Stimulated activated CD4-positive, alpha-beta T cell treated with anti-CD3 and anti-CD28 coated beads, Interleukin-2, amount 100 ng/mL, for 4 hours (primary cell): ENCODE data around the gene CFAP46.
"Not testable (repeated sequence)": the region's sequence is repeated elsewhere in the genome, so short reads cannot be mapped to it uniquely, and the experiment has no call there.

Experiments used
- DNase-seq: peaks from one replicate; pipeline ENCODE4 v3.0.0-alpha.2; 2020; ENCODE audit warnings: low read depth

The CFAP46 gene

DNA sequence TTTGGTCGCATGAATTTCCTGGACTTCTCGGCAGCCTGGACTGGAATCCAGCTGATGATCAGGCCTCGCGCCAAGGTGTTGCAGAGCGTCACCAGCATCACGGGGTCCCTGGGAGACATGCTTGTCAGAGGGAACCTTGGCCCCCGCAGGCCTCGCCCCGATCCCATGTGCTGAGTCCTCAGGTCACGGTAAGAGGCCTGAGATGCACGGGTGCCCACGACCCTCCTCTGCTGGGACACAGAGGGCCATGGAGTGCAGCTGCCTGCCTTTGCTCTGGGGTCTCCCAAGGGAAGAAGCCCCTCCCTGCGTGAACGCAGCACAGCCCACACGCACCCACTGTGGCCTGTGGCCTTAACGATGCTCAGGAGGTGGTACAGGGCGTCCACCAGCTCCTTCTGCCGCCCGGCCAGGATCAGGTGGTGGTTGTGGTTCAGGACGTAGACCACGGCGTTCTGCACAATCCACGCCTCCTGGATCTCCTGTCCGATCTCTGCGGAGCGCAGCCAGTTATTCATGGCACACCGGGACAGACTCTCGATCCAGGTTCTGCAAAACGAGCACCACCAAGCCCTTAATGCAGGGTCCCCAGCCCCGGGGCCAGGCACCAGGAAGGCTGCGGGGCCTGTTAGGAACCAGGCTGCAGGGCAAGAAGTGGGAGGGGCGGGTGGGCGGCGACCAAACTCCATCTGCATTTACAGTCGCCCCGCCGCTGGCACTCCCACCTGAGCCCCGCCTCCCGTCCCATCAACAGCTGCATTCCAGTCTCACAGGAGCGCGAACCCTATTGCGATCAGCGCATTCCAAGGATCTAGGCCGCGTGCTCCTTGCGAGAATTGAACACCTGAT is 29.4 kb downstream of the CFAP46 start:
- DNase-seq, result no peak

DNA sequence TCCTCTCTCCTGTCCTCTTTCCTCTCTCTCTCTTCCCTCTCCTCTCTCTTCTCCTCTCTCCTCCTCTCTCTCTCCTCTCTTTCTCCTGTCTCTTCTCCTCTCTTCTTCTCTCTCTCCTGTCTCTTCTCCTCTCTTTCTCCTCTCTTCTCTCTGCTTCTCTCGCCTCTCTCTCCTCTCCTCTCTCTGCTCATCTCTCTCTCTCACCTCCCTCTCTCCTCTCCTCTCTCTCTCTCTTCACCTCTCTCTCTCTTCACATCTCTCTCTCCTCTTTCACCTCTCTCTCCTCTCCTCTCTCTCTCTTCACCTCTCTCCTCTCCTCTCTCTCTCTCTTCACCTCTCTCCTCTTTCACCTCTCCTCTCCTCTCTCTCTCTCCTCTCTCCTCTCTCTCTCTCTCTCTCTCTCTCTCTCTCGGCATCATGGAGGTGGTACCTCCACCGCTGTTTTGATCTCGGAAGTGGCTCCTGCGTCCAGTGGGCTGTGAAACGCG is 30.1 kb downstream of the CFAP46 start:
- DNase-seq, result no peak

DNA sequence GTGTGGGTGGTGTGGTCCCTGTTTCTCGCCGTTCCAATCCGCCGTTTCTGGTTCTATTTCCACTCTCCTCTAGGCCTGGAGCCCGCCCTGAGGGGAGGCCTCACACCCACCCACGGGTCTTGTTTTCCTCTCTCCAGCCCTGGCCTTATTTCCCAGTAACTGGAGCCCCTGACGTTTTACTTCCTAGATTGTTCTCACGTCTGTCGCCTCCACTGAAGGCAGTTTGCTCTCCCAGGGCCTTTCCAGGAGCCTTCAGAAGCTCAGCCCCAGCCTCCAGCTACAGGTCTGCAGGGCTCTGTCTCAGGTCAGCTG is 30.6 kb downstream of the CFAP46 start:
- DNase-seq, result no peak

DNA sequence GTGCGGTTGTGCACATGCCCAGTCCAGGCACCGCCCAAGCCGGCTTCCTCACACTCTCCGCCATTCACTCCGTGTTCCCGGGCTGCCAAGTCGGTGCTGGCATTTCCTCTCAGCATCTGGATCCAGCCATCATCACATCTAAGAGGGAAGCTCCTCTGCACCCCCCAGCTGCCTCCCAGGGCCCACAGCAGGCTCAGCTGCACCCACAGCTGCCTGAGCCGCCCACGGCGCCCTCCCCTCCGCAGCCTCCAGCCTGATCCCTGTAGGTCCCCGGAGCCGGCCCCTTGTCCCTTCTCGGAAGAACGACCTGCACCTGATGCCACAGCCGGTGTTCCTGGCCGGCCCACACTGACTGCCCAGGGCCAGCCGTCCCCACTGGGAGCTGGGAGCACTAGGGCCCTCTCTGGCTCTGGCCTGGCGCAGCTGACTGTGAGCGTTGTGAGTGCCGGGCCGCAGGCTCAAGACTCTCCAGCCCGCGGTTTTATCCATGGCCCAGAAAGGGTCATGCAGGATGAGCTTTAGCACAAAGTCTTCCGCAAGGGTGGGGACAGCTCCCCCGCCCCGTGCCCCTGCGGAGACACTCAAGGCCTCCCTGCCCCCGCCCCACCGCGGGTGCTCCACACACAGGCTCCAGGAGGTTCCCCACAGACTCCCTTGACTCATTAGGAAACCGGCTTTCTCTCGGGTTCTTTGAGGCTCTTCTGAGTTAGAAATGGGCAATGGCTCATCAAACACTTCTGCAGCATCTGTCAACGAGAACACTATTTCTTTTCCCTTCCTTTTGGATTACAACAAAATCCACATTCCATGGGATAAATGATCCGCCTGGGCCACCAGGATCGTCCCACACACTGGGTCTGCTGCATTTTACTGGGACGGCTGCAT is 31.2 kb downstream of the CFAP46 start:
- no peak for DNase-seq

DNA sequence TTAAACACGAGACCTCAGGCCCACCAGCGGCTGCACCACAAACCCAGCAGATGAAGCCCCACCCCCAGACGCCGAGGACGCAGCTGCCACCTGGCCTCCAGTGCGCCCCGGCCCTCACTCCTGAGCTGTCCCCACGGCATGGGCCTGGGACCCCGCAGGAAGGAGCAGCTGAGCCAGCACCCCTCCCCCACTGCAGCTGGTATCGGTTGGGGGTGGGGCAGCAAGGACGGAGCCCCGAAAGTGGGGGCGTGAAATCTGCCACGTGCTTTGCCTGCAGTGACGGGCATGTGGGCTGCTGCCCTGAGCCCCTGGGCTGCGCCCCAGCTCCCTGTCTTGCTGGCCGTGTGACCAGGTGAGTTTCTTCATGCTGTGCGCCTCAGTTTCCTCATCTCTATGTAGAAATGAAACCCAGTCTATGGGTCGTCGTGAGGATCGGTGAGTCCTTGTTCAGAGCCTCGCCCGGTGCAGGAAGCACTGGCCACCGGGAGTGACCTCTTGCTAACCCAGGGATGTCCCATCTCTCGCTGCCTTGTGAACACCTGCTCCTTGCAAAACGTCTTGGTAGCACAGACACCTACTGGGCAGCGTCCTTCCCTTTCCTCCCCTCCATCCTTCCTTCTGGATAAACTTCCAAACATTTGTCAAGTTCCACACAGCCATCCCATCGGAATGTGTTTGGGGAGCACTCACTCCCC is 32.0 kb downstream of the CFAP46 start:
- no peak for DNase-seq

DNA sequence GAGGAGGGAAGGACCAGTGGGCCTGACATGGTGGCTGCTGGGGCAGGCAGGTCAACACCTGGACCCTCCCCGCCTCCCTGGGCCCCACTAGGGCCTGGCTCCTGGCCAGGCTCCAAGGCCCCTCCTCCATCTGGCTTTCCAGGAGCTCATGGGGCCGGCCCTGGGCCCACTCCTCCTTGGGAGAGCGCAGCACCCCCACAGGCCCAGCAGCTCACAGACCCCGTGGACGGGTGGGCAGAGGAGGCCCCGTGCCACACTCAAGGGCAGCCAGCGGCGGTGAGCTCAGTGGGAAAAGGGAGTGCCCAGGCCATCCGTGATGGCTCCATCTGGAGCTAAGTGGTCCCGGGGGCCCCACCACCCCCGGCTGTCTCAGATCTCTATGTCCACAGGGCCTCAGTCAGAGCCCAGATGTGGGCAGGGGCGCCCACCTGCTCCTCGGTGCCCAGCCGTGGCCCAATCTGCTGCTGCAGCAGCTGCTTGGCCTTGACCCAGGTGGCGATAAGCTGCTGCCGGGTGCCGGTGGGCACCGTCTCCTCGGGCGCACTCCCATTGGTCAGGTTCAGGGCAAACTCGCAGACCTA is 32.8 kb downstream of the CFAP46 start:
- no peak for DNase-seq

DNA sequence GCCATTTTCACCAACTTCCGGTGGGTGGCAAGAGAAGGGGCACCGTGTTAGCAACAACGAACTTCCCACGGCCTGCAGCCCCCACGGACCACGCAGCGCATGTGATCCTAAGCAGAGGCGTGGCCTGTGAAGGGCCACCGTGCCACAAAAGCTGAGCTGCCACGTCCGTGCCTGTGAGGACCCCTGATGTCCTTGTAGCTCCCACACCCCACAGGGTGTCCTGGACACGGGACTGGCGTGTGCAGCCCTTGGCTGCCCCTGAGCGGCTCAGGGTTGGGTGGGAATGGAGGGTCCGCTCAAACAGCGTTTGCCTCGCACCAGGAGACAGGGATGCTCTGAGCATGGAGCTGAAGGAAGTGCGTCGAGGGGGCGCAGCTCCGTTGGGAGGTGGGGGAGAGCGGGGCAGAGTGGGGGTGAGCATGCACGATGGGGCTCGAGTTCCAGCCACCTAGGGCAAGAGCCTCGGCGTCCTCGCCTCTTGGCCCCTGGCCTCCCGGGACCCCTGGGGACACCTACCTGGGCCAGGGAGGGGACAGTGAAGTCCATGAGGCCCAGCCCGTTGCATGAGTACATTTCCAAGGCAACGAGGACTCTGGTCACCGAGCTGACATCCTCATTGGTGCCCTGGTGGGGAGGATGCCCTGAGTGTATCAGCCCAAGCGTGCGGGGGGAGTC is 33.6 kb downstream of the CFAP46 start:
- no peak for DNase-seq

DNA sequence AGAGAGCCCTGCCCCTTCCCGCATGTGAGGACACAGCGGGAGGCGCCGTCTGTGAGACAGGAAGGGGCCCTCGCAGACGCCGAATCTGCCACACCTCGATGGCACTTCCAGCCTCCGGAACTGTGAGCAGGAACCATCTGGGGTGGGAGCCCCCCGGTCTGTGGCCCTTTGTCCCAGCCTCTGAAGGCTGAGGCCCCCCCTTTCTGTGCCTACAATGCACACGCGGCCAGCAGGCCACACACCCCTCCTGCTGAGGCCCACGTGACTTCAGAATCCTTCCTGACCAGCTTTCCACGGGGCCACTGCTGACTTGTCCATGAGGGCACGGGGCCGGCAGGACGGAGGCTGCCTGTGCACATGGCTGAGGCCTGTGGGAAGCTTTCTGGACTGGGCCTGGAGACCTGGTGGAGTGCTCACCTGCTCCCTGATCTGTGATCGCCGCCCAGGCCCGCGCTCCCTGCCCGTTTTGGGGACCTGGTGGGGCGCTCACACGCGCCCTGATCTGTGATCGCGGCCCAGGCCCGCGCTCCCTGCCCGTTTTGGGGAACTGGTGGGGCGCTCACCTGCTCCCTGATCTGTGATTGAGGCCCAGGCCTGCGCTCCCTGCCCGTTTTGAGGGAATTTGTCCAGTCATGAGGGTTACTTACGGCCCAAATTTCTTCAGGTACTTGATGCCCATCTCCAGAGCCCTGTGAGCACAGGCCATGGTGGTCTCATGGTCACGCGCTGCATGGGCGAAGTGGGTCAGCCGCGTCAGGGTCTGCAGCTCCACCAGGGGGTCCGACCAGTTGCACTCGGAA is 34.3 kb downstream of the CFAP46 start:
- DNase-seq, result no peak

DNA sequence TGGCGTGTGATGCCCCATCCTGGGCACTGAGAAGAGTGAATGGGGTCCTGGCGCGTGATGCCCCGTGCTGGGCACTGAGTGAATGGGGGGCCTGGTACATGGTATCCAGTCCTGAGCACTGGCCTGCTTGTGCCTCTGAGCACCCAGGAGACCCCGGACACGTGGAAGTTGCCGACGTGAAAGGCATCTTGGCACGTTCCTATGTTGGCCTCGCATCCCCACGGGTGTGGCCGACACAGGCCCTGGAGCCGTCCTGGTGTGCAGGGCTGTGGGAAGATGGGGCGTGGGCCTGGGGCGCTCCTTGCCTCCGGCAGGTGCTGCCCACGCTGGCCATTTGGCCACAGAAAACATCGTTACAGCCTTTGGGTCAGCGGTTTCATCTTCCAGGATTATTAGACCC is 35.5 kb downstream of the CFAP46 start:
- no peak for DNase-seq

DNA sequence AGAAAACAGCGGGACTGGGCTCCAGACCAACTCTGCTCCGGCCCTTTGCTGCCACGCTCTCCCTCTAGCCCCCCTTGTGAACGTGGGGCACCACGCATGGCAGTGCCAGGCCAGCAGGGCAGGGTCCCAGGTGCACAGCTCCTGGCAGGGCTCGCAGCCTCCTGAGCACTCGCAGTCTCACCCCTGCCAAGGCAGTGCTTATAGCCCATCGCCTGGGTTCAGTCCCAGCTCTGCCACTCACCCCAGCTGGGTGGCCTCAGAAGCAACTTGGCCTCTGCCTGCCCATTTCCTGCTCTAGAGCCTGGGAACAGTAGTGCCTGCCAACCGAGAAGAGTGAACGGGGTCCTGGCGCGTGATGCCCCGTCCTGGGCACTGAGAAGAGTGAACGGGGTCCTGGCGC is 36.3 kb downstream of the CFAP46 start:
- no peak for DNase-seq

DNA sequence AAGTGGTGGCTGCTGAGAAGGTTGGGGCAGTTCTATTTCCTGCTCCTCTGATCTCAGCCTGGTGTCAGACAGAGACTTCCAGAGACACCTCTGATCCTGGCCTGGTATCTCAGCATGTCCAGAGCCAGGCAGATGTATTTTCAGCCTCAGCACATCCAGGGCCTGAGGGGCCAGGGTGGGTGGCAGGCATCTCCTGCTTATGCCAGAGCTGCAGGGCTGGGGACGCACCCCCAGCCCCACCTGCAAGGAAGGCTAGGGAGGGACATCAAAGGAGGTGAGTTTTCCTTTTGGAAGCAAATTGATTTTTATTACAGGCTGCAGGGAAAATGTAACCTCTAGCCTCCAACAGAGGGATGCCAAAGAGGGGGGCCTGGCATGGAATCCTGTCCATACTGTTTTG is 36.7 kb downstream of the CFAP46 start:
- DNase-seq, result no peak

DNA sequence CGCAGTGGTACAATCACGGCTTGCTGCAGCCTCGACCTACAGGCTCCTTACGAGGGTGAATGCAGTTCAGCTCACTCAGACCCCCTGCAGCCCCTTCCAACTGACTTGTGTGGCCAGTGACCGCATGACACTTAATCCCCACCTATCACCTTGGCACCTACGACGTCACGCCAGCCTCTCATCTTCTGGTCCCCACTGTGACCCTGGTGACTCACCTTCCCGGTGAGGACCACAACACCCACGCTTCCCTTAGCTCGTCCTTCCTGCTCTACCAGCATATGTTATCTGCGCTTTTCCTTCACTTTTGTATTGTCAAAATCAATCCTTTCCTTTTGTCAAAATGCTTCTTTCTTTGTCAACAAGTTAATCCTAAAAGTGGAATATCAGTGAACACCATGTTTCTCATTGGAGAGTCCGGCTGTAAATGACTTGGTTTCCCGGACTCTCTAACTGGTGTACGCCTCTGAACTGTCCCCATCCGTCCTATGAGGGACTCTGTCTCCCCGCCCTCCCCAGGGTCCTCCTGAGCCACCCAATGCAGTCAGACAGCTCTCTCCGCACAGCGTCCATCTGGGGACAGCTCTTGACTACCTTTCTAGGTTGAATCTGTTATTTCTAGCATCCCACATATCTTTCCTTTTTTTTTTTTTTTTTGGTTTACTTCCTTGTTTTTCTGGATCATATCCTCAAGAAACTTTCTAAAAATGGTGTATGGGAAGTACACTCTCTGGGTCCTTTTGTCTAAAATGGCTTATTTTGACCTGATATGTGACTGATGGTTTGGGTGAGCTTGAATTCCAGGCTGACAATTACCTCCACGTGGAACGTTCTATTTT is 37.3 kb downstream of the CFAP46 start:
- DNase-seq, result no peak

DNA sequence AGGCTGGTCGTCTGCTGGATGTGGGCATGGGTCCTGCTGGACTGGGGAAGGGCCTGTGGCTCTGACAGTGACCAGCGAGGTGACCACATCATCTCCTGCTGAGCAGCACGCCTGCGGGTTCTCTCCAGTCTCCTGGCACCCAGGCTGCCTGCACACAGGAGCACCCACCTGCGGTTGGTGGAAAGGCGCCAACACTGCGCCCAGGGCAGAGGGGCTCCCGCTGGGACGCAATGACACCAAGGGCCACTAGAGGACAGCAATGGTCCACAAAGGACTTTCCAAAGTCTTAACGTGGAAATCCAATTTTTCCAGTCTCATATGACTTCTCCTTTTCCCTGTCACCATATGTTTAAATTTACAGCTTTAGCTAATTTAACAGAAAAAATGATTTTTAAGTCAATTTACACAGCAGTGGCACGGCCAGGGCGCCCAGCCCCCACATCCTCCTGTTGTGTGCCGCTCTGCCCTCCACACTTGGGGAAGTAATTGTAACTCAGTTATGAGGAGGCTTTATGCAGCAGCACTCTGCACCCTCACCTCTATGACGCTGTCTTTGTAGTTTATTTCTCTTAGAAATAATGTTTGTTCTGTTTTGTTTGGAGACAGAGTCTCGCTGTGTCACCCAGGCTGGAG is 38.1 kb downstream of the CFAP46 start:
- no peak for DNase-seq

DNA sequence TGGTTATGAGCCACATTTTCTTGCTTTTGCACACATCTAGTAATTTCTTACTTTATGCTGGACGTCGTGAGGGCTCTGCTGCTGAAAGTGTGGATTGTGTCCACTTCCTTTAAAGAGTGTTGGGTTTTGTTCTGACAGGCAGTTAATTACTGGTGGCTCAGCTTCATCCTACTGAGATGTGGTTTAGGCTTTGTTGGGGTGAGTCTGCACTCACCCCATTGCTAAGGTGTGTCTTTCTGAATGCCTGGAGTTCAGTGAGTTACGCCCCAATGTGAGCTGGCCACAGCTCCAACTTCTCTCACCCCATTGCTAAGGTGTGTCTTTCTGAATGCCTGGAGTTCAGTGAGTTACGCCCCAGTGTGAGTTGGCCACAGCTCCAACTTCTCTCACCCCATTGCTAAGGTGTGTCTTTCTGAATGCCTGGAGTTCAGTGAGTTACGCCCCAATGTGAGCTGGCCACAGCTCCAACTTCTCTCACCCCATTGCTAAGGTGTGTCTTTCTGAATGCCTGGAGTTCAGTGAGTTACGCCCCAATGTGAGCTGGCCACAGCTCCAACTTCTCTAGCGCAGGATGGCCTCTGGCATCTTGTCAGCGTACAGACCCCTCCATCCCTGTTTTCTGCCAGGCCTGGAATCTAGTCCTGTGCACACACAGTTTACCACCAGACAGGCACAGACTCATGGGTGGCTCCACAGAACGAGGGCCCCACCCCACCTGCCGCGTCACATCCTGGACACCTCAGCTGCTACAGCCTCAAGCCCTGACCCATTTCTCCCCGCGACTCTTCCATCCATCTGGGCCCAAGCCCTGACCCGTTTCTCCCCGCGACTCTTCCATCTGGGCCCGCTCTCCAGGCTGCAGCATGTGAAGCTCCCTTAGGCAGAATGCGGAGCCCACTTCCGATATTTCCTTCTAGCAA is 39.5 kb downstream of the CFAP46 start:
- not testable (repeated sequence) for DNase-seq

DNA sequence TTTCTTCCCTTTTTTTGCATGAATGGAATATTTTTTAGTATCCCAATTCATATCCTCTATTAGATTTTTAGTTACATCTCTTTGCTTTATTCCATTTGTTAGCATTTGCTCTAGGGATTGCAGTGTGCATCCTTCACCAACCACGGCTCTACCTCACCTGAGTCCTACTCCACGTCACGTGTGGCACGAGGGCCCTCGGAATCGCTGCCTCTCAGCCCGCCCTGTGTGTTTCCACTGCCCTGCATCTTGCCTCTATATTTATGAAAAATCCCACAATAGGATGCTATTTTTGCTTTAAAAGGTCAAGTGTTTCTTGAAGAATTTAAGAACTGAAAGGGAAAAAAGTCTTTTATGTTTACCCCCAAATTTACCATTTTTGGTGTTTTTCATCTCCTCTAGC is 41.0 kb downstream of the CFAP46 start:
- DNase-seq, result no peak

DNA sequence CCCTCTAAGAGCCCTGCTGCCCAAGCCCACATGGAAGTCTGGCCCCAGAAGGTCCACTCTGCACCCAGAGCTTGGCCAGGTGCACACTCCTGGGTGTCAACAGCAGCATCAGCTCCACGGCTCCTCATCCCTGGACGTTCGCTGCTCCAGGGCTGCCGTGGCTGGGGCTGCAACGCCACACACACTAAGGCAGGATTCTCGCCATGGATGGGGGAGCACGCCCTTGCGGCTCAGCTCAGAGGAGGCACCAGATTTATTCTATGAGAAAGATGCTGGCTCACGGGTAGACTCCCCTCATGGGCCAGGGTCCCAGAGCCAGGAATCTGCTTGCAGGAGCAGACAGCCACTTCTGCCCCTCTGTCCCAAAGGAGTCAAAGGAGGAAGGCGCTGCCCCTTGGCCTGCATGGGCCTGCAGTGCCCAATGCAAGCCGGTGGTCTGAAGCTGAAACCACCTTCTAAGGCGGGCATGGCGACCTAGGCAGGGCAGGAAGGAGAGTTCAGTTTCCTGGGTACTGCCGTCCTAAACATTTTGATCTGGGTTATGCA is 42.1 kb downstream of the CFAP46 start:
- no peak for DNase-seq

DNA sequence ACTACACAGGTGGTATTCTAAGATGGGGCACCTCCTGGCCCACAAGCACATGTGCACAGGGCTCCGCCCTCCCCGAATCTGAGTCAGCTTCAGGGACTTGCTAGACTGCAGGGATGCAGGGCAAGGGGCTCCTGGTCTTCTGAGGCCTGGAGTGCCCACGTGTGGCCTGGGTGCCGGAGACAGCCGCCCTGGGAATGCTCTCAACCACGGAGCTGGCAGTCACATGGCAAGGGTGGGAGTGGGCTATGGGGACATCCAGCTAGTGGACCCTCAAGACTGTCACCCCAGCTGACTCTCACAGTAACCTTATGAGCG is 42.7 kb downstream of the CFAP46 start:
- no peak for DNase-seq

DNA sequence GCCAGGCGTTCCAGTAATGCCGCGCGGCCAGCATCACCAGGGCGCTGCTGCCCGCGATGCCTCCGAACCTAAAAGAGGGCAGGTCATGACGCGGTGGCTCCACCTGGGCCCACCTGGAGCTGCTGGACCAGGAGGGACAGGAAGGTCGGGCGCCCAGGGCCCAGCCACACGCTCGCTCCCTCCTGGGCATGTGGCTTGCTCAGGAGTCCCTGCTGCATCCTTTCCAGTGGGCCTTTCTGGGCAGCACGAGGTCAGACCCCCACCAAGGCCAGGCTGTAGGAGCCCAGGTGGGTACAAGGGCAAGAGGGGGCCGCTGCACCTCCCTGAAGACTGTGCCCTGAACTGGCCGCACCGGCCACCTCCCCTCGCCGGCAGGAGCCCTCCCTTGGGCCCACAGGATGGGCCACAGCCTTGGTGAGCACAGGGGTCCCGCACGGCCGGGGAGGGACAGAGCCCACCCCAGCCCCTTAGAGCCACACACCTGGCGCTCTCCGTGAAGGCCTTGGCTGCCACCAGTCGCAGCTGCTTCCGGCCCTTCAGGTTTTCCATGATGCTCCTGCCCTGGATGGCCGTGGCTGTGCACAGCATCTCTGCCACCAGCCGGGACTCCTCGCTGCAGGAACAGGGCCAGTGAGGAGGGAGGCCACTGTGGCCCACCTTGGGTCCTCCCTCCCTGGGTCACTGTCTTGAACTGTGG is 43.2 kb downstream of the CFAP46 start:
- DNase-seq, result no peak
